Measurements from ENCODE around the gene MYH16. TPM values are rescaled to one million over a fixed set of nuclear protein-coding genes. Genes with fewer than 3 reads are reported as not detected.
A peak's percentile ranks its signal among the peaks of the same experiment; 100 is the strongest.
"Not testable (repeated sequence)": the region's sequence is repeated elsewhere in the genome, so short reads cannot be mapped to it uniquely, and the experiment has no call there.

The MYH16 gene
- total and polyA plus RNA-seq, 12 donors = 0.03 to 0.28 TPM; not detected in 10

- peak in 1 of 7 donors; percentile 41 for DNase-seq
- TF ChIP-seq POLR2A (IDR thresholded peaks at IDR 0.05) (no peak), CTCF (IDR thresholded peaks at IDR 0.05) (no peak)
- H3K27ac ChIP-seq = peak overlapping the region in 2 of 5 donors; percentile 45 to 56
- H3K36me3 ChIP-seq (replicated peaks in 1 of 2) = peaks cover 0 to 27% of the 10 kb centered on the region in 2 donors
- H3K9me3 ChIP-seq (replicated peaks in 1 of 3) = no peaks in the 10 kb centered on the region
- intact Hi-C loops (cut with DNase I) = no loop called here
- H3K4me1 ChIP-seq (replicated peaks in 1 of 2) = peaks cover 22 to 46% of the 10 kb centered on the region in 2 donors
- H3K4me3 ChIP-seq = no peak overlapping the region
- H3K27me3 ChIP-seq = no peaks in the 10 kb centered on the region
- 89 to 93% (median 91%) methylated on average over 2 of the region's 2 CpGs for WGBS, 4 donors
Observed at GRCh38 chr7:99331002-99331401, 58.4 kb downstream of the MYH16 start.

- intact Hi-C loops (cut with DNase I) = no loop called here
- H3K27ac ChIP-seq = no peak overlapping the region
- DNase-seq = peak in 1 of 7 donors; percentile 7
- no peaks in the 10 kb centered on the region for H3K4me1 ChIP-seq (replicated peaks in 1 of 2)
- TF ChIP-seq POLR2A (IDR thresholded peaks at IDR 0.05) = no peak
- no peak for TF ChIP-seq CTCF (IDR thresholded peaks at IDR 0.05)
- no peaks in the 10 kb centered on the region for H3K9me3 ChIP-seq (replicated peaks in 1 of 3)
- peaks cover 0 to 88% of the 10 kb centered on the region in 2 donors for H3K36me3 ChIP-seq (replicated peaks in 1 of 2)
- no peaks in the 10 kb centered on the region for H3K27me3 ChIP-seq
- H3K4me3 ChIP-seq = no peak overlapping the region
- 91 to 97% (median 94%) methylated on average over 3 of the region's 3 CpGs for WGBS, 4 donors
Observed at GRCh38 chr7:99339595-99339994, 67.0 kb downstream of the MYH16 start.

GRCh38 chr7:99340659-99341058 lies 68.0 kb downstream of the MYH16 start:
- Histone ChIP-seq H3K4me3 (no peak overlapping the region), H3K36me3 (replicated peaks in 1 of 2) (peaks cover 0 to 86% of the 10 kb centered on the region in 2 donors), H3K4me1 (replicated peaks in 1 of 2) (no peaks in the 10 kb centered on the region), H3K27me3 (no peaks in the 10 kb centered on the region), H3K9me3 (replicated peaks in 1 of 3) (no peaks in the 10 kb centered on the region), H3K27ac (no peak overlapping the region)
- no peak for DNase-seq
- intact Hi-C loops (cut with DNase I) = no loop called here
- 80 to 86% (median 81%) methylated on average over 3 of the region's 3 CpGs for WGBS, 4 donors
- TF ChIP-seq CTCF (IDR thresholded peaks at IDR 0.05) (no peak), POLR2A (IDR thresholded peaks at IDR 0.05) (no peak)

GRCh38 chr7:99344061-99344647 lies 71.5 kb downstream of the MYH16 start:
- 90 to 97% (median 96%) methylated on average over 13 of the region's 13 CpGs for WGBS, 4 donors
- H3K4me1 ChIP-seq (replicated peaks in 1 of 2) = no peaks in the 10 kb centered on the region
- no peak overlapping the region for H3K27ac ChIP-seq
- H3K4me3 ChIP-seq = no peak overlapping the region
- H3K36me3 ChIP-seq (replicated peaks in 1 of 2) = peaks cover 0 to 92% of the 10 kb centered on the region in 2 donors
- H3K9me3 ChIP-seq (replicated peaks in 1 of 3) = no peaks in the 10 kb centered on the region
- TF ChIP-seq CTCF (IDR thresholded peaks at IDR 0.05) (no peak), POLR2A (IDR thresholded peaks at IDR 0.05) (no peak)
- no peaks in the 10 kb centered on the region for H3K27me3 ChIP-seq
- intact Hi-C loops (cut with DNase I) = no loop called here
- DNase-seq = peak in 1 of 7 donors; percentile 46

GRCh38 chr7:99350641-99351040 lies 78.0 kb downstream of the MYH16 start:
- H3K27me3 ChIP-seq; H3K4me3 ChIP-seq; H3K27ac ChIP-seq; H3K4me1 ChIP-seq (replicated peaks in 1 of 2); H3K9me3 ChIP-seq (replicated peaks in 1 of 3); intact Hi-C loops (cut with DNase I): not testable (repeated sequence)
- 90 to 100% (median 94%) methylated on average over 3 of the region's 3 CpGs for WGBS, 4 donors
- DNase-seq = peak in 1 of 7 donors; percentile 6
- peaks cover 0 to 94% of the 10 kb centered on the region in 2 donors for H3K36me3 ChIP-seq (replicated peaks in 1 of 2)

Measured in adrenal gland (tissue), 12 donors.